Posterior vena cava (tissue), 2 donors: Measurements from ENCODE around the gene MCTP2. TPM values are rescaled to one million over a fixed set of nuclear protein-coding genes. Genes with fewer than 3 reads are reported as not detected.

Source experiments
- DNase-seq: peaks from one replicate; pipeline ENCODE4 v3.0.0-alpha.2; 2020; ENCODE audit warnings: low spot score
- intact Hi-C, 2 donors: fragments of 100-400 bp; cut with DNase I; formaldehyde crosslinking; loops; one replicate each; pipeline versions ENCODE4 v1.14.1 to v1.14.2; 2022 to 2023
- total RNA-seq, 2 donors: library from RNA; stranded (reverse); fragmentation: NEBNext Ultra II Directional; extraction: Animal tissue kit (Norgen Biotek cat#: 25700); gene quantifications; one replicate each; pipeline ENCODE4 v1.2.1, GENCODE V29; 2021
- donor health status: DM: yes; HTN: yes; CAD: no.
- donor health status: DM: yes; HTN: yes; CAD: no.

MCTP2 gene
- total RNA-seq, 2 donors from 2014 or later: 3.7 to 8.2 TPM

DNA sequence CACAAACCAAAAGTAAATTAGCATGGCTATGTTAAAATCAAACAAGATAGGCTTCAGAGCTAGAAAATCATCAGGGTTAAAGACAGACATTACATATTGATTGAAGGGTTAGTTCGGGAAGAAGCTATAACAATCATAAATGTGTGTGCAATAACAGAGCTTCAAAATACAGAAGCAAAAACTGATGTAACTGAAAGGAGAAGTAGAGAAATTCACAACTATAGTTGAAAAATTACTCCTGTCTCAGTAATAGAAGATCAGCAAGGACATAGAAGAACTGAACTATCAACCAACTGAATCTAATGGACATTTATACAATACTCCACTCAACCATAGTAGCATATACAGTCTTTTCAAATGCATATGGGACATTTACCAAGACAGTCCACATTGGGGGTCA is 59.4 kb downstream of the MCTP2 start:
- DNase-seq: no peak
- intact Hi-C loops: no loop called here

DNA sequence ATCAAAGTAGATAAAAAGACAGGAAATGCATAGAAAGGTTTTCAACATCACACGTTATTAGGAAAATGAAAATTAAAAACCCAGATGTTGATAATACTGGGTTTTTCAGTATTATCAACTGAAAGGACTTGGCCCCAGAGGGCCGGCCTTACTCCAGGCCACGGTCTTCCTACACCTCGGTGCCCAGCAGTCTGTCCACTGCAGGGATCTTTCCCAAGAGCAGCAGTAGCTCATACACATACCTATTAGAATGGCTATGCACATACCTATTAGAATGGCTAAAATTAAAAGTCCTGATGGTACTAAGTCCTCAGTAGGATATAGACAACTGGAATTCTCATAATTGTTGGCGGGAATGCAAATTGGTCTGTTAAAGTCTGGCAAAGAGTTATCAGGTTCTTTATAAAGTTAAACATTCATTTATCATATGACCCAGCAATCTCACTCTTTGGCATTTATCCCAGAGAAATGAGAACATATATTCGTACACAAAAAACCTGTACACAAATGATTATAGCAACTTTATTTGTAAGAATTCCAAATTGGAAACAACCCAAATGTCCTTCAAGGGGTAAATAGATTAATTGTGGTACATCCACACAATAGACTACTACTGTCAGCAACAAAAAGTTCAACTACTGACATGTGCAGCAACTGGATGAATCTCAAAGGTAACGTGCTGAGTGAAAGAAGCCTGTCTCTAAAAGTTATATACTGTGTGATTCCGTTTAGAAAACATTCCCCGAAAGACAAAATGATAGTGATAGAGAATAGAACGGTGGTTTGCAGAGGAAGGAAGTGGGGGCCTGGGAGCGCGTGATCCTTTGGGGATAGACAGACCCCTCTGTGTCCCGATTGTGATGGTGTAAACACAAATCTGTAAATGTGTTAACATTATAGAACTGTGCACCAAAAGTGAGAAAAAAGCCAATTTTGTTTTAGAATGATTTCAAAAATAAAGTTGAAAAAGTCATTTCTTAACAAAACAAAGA is 62.3 kb downstream of the MCTP2 start:
- intact Hi-C loops: no loop called here
- DNase-seq: no peak

DNA sequence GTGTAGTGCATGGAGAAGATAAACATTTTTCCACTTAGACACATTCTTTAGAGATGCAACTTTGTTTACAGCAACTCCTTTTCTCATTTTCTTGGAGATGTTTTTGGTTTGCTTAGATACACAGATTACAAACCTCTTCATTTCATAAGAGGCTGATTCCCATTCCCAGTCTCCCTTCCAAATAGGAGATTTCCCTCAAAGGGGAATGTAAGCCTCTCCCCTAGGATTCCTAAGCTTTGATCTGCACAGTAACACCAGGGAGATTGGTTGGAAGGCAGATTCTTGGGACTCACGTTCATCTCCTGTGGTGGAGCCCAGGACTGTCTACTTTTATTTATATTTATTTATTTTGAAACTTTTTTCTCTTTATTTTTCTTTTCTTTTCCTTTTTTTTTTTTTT is 63.2 kb downstream of the MCTP2 start:
- DNase-seq: no peak

DNA sequence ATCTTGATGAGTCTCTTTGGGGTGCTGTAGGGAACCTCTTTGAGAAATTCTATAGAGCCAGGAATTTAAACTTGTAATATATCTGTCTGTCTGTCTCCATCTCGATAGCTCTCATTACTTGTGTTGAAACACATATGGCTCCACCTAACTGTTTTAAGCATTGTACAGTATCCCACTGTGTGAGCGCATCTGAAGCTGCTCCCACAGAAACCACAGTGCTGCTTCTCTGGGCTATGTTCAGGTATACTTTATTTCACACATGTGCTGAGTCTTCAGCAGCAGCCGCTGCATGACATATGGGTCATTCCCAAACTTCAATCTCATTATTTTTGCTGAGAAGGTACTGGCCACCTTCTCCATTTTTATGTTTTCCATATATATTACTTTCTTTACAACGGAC is 63.9 kb downstream of the MCTP2 start:
- DNase-seq: no peak
- intact Hi-C loops: no loop called here

More for the DNA sequence above, 63.2 kb downstream of the MCTP2 start:
- intact Hi-C loops: no loop called here

DNA sequence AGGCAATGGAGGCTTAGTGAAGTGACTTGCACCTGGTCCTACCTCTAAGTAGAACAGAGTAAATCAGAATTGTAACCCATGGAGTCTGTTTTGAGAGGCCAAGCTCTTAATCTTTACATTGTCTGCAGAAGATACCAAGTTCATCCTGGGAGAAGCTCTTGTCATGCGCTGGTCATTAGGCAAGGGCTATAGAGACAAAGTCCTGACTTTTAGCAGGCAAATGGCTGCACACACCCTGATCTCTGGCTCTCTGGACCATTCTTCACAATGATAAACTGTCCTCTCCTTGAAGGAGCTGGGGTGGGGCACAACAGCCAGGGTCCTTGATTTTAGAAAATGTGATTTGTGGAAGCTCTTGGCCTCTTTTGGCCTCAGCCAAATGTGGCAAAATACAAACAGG is 65.4 kb downstream of the MCTP2 start:
- intact Hi-C loops: no loop called here
- DNase-seq: no peak

DNA sequence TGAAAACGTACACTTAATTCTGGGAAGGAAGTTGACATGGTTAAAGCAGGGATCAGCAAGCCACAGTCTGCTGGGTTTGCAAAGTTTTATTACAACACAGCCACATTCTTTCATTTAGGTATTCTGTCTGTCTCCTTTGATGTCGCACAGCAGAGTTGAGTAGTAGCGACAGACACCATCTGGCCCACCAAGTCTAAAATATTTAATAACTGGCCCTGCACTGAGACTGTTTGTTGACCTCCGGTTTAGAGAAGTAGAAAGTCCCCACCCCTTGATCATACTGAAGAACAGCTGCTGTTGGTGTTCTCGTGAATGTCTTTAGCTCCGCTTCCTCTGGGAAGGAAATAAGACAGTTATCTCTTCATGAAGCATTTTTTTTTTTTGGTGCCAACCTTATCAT is 66.2 kb downstream of the MCTP2 start:
- no peak for DNase-seq
- intact Hi-C loops: no loop called here

DNA sequence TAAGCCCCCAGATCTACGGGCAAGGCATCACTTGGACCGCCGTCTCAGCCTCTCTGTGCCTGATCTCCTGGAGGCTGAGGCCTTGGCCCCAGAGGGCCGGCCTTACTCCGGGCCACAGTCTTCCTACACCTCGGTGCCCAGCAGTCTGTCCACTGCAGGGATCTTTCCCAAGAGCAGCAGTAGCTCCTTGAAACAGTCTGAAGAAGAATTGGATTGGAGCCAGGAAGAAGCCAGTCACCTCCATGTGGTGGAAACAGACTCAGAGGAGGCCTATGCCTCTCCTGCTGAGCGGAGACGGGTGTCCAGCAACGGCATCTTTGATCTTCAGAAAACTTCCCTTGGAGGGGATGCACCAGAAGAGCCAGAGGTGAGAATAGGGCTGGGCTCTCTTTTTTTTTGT is 67.0 kb downstream of the MCTP2 start:
- no peak for DNase-seq
- intact Hi-C loops: no loop called here

DNA sequence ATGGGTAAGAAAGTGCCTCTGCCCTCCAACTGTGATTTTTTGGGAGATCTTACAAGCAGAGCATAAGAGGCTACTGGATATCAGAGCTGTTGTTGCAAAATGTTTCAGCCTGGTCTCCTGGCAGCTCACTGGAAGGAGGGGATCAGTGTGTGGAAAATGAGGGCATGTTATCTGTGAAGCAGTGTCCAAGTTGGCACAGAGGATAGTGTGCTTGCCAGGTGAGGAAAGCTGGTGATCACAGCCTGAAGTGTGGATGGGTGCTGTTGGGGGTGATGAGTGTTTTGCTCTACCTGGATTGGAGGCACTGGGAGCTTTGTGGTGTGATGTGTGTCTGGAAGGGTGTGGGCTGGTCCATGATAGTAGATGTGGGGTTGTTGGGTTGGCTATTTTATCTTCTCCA is 69.3 kb downstream of the MCTP2 start:
- no peak for DNase-seq
- intact Hi-C loops: no loop called here

DNA sequence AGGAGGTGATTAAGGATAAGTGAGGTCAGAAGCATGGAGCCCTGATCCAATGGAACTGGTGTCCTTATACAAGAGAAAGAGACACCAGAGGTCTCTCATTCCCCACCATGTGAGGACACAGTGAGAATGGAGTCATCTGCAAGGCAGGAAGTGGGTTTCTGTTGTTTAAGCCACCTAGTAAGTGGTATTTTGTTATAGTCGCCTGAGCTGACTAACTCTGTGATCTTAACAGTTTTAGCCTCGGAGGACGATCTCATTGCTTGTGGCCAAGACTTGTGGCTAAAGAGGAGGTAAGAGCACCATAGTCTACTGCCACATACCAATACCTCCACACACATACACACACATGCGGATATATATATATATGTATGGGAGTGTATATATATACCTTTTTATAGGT is 73.8 kb downstream of the MCTP2 start:
- intact Hi-C loops: no loop called here
- DNase-seq: no peak

DNA sequence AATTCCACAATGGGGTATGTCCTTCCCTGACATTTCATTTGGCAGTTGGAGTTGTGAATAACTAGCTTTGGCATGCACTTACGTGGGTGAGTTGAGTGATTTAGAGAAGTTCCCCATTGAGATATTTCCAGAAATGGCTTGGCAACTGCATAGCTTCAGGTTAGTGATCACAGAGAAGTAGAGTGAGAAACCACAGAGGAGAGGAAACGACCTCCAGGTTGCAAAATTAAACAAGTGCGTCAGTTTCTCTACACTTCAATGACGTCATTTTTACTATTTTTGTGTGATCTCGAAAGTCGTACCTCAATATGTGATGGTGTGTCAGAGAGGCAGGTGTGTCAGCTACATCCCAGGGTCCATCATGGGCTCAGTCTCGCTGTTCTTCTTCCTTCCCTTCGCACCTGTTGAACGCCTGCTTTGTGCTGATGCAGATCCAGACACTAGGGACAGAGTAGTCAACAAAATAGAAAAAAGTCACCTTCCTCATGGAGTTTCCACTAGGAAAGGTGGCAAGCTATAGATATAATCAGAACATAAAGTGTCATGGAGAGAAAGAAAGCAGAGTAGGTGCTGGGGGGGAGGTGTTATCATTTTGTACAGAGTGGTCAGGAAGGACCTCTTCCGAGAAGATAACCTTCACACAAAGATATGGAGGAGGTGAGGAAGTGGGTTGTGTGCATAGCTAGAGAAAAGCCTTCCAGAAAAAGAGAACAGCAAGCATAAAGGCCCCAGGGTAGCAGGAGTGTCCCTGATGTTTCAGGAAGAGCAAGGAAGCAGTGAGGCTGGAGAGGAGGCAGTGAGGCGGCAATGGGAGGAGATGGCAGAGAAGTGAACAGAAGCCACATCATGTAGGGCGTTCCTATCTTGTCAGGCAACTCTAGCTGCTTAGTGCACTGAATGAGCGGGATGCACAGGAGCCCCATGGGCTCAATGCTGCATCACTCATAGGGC is 75.6 kb downstream of the MCTP2 start:
- no peak for DNase-seq
- intact Hi-C loops: no loop called here

DNA sequence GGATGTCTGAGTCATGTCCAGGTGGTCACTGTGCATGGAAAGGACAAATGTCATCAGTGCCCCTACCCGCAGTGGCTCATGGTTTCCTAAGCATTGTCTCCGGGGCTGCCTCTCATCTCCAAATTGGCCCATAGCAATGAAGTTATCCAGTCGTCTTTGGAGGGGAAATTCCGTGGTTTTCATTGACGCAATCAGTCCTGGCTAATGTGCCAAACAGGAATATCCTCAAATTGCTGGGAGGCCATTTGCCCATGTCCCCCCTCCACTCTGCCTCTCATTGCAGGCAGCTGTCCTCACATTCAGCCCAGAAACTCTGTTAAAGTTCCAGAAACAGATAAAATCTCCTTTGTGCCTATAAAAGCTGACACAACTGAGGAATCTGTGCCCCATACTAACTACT is 81.6 kb downstream of the MCTP2 start:
- no peak for DNase-seq
- intact Hi-C loops: loop anchor here (10.0 kb wide), 2 partner anchors 148 to 1278 kb away; no protein-coding TSS in a partner anchor

DNA sequence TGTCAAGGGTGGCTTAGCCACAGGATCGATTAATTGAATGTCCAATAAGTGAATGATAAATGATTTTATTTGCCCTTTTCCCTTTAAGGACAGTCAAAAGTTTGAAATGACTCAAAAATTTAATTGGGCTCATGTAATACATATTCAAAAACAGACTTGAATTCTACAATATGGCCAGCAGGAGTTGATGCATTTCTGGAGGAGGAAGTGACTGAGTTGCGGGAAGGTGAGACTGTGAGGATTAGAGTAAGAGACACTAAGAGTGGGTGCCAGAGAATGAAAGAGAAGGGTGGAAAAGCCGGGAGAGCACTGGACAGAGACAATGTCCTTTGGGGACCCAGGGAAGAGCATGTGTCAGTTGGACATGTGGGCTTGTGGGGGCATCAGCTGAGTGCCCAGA is 83.3 kb downstream of the MCTP2 start:
- no peak for DNase-seq
- intact Hi-C loops: loop anchor here (10.0 kb wide), 2 partner anchors 150 to 1280 kb away; no protein-coding TSS in a partner anchor

DNA sequence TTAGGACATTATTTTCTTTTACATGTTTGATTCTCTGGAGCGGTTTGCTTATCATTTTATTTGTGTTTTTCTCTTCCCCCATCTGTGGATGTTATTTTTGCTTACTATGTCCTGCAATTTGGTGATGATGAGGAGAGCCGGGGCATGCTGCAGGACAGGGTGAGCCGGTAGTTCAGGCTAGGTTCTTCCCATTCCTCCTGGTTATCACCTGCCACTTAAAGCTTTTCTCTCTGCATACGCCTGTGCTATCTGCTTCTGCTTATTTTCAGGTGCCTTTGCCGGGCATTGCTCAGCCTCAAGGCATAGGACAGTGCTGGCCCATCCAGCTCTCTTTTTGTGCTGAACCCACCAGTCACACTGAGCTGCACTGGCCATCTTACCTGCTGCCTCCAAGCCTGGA is 85.8 kb downstream of the MCTP2 start:
- DNase-seq: no peak
- intact Hi-C loops: loop anchor here (10.0 kb wide), 2 partner anchors 152 to 1282 kb away; no protein-coding TSS in a partner anchor

DNA sequence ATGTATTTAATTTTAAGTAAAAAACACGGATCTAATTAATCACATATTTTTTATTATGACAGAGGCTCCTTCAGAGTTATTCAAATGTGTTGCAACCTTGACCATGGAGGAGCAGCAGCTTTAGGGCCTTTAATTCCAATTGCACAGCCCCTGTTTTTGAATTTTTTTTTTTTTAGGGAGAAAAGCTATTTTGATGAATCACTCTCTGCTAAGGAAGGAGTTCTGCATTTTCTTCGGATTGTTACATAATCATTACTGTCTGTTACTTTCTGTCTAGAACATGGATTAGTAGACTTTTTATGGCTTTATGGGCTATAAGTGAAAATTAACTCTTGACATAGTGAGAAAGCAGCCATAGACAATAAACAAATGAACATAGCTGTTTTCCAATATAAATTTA is 90.8 kb downstream of the MCTP2 start:
- intact Hi-C loops: no loop called here
- DNase-seq: no peak

DNA sequence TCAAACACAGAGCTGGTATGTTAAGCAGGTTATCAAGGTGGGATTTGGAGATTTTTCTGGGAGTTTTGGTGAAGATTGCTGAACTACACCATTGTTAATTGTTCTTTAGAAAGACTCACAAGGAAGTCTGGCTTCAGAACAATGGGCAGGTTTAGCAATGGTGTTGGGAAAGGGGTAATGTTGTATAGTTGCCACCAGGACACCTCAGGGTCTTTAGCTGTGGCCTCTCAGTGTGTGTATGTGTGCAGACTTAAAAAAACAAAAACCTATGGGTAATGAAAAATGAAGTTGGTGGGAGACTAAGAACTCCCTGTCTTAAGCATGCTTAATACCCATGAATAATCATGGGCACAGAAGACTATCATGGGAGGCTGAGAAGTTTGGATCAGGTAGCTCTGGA is 91.7 kb downstream of the MCTP2 start:
- no peak for DNase-seq
- intact Hi-C loops: no loop called here

DNA sequence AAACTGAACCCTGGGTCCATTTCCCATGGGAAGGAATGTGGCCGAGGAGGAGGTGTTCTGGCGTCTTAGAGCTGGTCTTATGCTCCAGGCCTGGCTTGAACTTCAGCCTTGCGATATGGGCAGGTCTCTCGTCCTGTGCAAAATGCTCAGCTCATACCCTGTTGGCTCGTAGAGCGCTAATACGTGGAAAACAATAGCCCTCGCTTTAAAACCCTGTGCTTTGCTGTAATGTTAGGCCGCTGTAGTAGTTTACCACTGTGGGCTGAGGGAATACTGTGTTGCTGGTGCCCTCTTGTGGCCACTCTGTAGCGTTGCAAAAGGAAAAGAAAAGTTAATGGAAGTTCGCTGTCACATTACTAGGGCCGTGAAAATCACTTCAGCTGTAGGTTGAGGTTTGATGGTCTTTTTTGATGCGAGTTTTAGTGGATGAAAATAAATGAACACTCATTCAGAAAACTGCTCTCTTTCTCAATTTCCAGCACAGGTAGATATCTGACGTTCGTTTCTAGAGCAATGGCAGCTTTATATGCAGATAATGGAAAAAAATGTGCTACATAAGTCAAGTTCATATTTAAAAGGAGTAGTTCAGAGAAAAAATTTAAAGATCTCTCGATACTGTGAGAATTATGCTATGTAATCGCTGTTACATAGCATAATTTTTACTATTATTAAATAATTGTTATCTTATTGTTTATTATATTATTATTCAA is 92.9 kb downstream of the MCTP2 start:
- intact Hi-C loops: no loop called here
- DNase-seq: no peak

DNA sequence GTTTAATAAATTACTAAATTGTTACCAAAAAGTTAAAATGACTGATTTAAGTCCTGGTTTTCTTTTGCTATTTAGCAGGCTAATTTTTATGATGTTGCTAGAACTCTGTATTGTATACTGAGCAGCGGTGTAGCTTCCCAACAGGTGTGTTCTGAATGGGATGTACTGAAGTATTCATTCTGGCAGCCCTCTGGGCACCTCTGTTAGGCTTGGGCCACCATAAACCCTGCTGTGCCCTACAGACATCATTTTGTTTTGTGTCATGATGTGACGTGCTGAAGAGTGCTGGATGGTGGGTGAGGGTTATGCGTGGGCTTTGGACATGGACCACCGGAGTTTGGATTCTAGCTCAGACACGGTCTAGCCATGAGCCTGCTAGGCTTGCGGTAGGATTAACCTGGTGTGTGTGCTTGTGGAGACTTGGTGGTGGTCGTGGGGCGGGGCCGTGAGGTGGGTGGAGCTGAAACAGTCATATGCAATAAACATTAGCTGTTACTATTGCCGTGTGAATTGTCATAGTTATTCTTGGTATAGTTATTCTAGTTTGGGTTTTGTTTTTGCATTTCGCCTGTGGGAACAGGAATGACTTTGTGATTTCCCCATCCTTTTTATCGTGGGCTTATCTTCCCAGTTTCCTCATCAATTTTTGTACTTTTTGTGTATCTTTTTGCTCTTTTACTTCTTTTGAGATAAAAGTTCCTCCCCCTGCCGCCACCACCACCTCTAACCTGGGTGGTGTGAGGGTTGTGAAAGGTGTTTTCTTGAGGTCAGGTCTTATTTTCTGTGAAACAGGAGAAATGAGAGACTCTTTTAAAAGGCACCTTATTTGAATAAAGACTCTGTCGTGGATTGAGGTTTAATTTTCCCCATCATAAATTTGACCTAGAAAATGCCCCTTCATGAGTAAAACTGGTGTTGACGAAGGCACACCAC is 93.7 kb downstream of the MCTP2 start:
- intact Hi-C loops: no loop called here
- DNase-seq: no peak

DNA sequence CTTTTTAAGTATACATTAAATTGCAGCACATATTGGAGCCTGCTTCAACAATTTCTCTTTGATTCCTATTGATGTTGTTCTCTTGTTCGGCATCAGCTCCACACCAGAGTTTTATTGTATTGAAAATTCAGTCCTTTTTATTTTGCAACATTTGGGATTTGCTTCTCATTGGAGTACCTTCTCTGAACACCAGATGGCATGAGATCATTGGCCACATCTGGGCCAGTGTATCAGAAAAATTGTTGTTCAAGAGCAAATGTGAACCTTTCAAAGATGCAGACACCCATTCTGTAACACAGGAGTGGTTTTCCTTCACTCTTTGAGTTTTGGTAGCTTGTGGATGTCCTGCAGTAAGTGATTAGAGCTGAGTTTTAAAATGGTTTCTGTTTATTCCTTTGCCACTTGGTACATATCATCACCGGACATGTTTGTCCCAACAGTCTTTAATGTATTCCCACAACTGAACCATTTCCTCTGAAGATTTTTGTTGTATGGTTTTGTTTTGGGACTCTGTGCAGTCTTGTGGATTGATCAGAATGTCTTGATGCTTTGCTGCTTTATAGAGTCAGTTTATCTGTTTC is 96.1 kb downstream of the MCTP2 start:
- no peak for DNase-seq

More for the DNA sequence above, 96.1 kb downstream of the MCTP2 start:
- intact Hi-C loops: no loop called here
